Measurements from ENCODE around the gene SYPL2.

DNA sequence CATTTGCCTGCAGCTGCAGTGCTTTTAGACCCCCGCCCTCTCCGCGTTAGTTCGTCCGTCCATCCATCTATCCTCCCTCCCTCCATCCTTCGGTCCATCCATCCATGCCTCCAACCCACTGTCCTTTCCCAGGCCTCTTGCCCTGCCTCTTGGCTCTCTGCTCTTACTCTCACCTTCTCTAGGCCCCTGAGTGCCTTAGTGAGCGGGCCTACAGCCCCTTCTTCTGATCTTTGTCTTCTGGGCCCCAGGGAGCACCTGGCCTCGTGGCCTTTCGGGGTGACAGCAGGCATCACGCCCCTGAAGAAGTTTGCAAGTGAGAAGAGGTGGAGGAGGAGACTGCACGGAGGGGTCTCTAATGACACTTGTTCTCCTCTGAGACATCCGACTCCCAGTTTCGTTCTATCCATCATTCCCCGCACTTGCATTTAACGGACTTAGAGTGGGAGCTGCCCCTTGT is 18.2 kb downstream of the SYPL2 start:
- TF ChIP-seq, protein P1, sequence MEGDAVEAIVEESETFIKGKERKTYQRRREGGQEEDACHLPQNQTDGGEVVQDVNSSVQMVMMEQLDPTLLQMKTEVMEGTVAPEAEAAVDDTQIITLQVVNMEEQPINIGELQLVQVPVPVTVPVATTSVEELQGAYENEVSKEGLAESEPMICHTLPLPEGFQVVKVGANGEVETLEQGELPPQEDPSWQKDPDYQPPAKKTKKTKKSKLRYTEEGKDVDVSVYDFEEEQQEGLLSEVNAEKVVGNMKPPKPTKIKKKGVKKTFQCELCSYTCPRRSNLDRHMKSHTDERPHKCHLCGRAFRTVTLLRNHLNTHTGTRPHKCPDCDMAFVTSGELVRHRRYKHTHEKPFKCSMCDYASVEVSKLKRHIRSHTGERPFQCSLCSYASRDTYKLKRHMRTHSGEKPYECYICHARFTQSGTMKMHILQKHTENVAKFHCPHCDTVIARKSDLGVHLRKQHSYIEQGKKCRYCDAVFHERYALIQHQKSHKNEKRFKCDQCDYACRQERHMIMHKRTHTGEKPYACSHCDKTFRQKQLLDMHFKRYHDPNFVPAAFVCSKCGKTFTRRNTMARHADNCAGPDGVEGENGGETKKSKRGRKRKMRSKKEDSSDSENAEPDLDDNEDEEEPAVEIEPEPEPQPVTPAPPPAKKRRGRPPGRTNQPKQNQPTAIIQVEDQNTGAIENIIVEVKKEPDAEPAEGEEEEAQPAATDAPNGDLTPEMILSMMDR (IDR thresholded peaks at IDR 0.05; ENCODE audit: low read depth, low read length, missing input control): no peak
- TF ChIP-seq, protein P2, sequence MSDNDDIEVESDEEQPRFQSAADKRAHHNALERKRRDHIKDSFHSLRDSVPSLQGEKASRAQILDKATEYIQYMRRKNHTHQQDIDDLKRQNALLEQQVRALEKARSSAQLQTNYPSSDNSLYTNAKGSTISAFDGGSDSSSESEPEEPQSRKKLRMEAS (IDR thresholded peaks at IDR 0.05): no peak
- TF ChIP-seq NR2F2 (IDR thresholded peaks at IDR 0.05): no peak
- TF ChIP-seq, protein P3, sequence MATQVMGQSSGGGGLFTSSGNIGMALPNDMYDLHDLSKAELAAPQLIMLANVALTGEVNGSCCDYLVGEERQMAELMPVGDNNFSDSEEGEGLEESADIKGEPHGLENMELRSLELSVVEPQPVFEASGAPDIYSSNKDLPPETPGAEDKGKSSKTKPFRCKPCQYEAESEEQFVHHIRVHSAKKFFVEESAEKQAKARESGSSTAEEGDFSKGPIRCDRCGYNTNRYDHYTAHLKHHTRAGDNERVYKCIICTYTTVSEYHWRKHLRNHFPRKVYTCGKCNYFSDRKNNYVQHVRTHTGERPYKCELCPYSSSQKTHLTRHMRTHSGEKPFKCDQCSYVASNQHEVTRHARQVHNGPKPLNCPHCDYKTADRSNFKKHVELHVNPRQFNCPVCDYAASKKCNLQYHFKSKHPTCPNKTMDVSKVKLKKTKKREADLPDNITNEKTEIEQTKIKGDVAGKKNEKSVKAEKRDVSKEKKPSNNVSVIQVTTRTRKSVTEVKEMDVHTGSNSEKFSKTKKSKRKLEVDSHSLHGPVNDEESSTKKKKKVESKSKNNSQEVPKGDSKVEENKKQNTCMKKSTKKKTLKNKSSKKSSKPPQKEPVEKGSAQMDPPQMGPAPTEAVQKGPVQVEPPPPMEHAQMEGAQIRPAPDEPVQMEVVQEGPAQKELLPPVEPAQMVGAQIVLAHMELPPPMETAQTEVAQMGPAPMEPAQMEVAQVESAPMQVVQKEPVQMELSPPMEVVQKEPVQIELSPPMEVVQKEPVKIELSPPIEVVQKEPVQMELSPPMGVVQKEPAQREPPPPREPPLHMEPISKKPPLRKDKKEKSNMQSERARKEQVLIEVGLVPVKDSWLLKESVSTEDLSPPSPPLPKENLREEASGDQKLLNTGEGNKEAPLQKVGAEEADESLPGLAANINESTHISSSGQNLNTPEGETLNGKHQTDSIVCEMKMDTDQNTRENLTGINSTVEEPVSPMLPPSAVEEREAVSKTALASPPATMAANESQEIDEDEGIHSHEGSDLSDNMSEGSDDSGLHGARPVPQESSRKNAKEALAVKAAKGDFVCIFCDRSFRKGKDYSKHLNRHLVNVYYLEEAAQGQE (IDR thresholded peaks at IDR 0.05): no peak
- TF ChIP-seq, protein P4, sequence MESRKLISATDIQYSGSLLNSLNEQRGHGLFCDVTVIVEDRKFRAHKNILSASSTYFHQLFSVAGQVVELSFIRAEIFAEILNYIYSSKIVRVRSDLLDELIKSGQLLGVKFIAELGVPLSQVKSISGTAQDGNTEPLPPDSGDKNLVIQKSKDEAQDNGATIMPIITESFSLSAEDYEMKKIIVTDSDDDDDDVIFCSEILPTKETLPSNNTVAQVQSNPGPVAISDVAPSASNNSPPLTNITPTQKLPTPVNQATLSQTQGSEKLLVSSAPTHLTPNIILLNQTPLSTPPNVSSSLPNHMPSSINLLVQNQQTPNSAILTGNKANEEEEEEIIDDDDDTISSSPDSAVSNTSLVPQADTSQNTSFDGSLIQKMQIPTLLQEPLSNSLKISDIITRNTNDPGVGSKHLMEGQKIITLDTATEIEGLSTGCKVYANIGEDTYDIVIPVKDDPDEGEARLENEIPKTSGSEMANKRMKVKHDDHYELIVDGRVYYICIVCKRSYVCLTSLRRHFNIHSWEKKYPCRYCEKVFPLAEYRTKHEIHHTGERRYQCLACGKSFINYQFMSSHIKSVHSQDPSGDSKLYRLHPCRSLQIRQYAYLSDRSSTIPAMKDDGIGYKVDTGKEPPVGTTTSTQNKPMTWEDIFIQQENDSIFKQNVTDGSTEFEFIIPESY (IDR thresholded peaks at IDR 0.05): no peak
- no peak for TF ChIP-seq YY1 (IDR thresholded peaks at IDR 0.05)
- TF ChIP-seq, protein P5, sequence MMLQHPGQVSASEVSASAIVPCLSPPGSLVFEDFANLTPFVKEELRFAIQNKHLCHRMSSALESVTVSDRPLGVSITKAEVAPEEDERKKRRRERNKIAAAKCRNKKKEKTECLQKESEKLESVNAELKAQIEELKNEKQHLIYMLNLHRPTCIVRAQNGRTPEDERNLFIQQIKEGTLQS (IDR thresholded peaks at IDR 0.05): no peak
